Calu3 (cell line): ENCODE results near the gene AIF1L. TPM values are rescaled to one million over a fixed set of nuclear protein-coding genes. Genes with fewer than 3 reads are reported as not detected.

Experiments used
- BruUV-seq: library from RNA; stranded (reverse); fragments of 400-500 nt; replicated peaks from 2 replicates; lab custom pipeline; 2021; lab: Mats Ljungman, UMichigan
- CTCF ChIA-PET: fragments of 300-600 bp; sonication (Branson Sonifier 250); formaldehyde crosslinking; loops from one replicate; lab custom pipeline; 2022; ENCODE audit warnings: antibody characterized with exemption; lab: Charles Lee
- DNase-seq: peaks from one replicate; pipeline ENCODE4 v3.0.0; 2022
- H3K27ac Mint-ChIP-seq: one replicate; pipeline ENCODE4 v1.8.0; 2022; ENCODE audit warnings: mixed read lengths; ENCODE audit not compliant: unreplicated experiment
- H3K27me3 Mint-ChIP-seq: one replicate; pipeline ENCODE4 v1.8.0; 2022; ENCODE audit warnings: mixed read lengths; ENCODE audit not compliant: unreplicated experiment
- H3K36me3 Mint-ChIP-seq: one replicate; pipeline ENCODE4 v1.8.0; 2022; ENCODE audit warnings: mild to moderate bottlenecking, moderate library complexity, mixed read lengths; ENCODE audit not compliant: insufficient read depth, unreplicated experiment
- H3K4me1 Mint-ChIP-seq: one replicate; pipeline ENCODE4 v1.8.0; 2022; ENCODE audit warnings: mild to moderate bottlenecking, low read depth, mixed read lengths; ENCODE audit not compliant: unreplicated experiment
- H3K4me3 Mint-ChIP-seq: one replicate; pipeline ENCODE4 v1.8.0; 2022; ENCODE audit warnings: mild to moderate bottlenecking, low read depth, moderate library complexity, mixed read lengths; ENCODE audit not compliant: unreplicated experiment
- H3K9me3 Mint-ChIP-seq: one replicate; pipeline ENCODE4 v1.8.0; 2022; ENCODE audit warnings: low read depth, mixed read lengths; ENCODE audit not compliant: unreplicated experiment
- intact Hi-C: fragments of 100-400 bp; cut with micrococcal nuclease; formaldehyde crosslinking; loops from one replicate; pipeline ENCODE4 v1.10.0; 2022; ENCODE audit not compliant: unreplicated experiment
- total RNA-seq: library from RNA; stranded (reverse); gene quantifications from 2 replicates; pipeline ENCODE4 v1.2.3, GENCODE V29; 2022
- TF ChIP-seq, protein P1 (sequence below): fragments of 200-600 bp; IDR thresholded peaks from one replicate; pipeline ENCODE4 v1.8.0; 2022; ENCODE audit warnings: antibody characterized with exemption; ENCODE audit not compliant: unreplicated experiment

Gene AIF1L
- total RNA-seq, 1 experiment from 2014 or later: 27.2 TPM

DNA sequence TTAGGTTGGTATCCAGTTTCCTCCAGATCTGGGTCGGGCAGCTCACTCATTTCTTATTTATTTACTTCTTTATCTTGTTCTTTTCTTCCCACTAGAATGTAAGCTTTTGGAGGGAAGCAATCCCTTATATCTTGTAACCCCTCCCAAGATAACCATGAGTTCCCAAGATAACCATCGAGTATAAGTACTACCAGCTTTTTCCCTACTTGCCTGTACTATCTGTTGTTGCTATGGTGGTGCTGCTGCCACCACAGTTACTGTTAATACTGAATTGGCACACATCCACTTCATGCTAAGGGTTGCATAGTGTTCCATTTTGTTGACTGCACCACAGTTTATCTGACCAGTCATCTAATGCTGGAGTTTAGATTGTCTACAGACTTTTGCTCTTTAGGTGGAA lies 48.9 kb downstream of the AIF1L start:
- BruUV-seq: no TSS peak
- H3K9me3 Mint-ChIP-seq: no peaks in the 10 kb centered on the region
- H3K27me3 Mint-ChIP-seq: no peaks in the 10 kb centered on the region
- peaks cover 38% of the 10 kb centered on the region for H3K36me3 Mint-ChIP-seq
- H3K4me3 Mint-ChIP-seq: no peak overlapping the region
- no peak for DNase-seq
- intact Hi-C loops: no loop called here
- CTCF ChIA-PET: no interaction called here
- H3K4me1 Mint-ChIP-seq: no peaks in the 10 kb centered on the region
- no peak overlapping the region for H3K27ac Mint-ChIP-seq
- TF ChIP-seq, protein P1, sequence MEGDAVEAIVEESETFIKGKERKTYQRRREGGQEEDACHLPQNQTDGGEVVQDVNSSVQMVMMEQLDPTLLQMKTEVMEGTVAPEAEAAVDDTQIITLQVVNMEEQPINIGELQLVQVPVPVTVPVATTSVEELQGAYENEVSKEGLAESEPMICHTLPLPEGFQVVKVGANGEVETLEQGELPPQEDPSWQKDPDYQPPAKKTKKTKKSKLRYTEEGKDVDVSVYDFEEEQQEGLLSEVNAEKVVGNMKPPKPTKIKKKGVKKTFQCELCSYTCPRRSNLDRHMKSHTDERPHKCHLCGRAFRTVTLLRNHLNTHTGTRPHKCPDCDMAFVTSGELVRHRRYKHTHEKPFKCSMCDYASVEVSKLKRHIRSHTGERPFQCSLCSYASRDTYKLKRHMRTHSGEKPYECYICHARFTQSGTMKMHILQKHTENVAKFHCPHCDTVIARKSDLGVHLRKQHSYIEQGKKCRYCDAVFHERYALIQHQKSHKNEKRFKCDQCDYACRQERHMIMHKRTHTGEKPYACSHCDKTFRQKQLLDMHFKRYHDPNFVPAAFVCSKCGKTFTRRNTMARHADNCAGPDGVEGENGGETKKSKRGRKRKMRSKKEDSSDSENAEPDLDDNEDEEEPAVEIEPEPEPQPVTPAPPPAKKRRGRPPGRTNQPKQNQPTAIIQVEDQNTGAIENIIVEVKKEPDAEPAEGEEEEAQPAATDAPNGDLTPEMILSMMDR: no peak

DNA sequence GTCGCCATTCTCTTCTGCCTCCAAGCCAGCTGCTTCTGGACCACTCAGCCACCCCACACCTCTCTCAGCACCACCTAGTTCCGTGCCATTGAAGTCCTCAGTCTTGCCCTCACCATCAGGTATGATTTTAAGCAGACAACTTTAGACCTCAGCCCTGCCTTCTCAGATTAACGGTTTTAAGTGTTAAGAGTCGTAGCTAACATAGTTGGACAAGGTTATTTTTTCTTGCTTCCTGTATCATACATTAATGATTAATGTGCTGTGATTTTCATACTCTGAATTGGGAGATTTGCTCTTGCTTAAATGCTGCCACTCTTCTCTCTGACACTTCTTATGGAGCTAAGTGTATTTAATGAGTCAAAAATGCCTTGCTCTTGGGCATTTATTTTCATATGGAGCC lies 49.9 kb downstream of the AIF1L start:
- DNase-seq: no peak
- no peaks in the 10 kb centered on the region for H3K27me3 Mint-ChIP-seq
- CTCF ChIA-PET: interaction anchor here (0.6 kb wide), 1 partner anchor 101 kb away, joined by 3 read pairs; no protein-coding TSS in a partner anchor
- intact Hi-C loops: no loop called here
- no peaks in the 10 kb centered on the region for H3K4me1 Mint-ChIP-seq
- TF ChIP-seq, protein P1: no peak
- no TSS peak for BruUV-seq
- H3K9me3 Mint-ChIP-seq: no peaks in the 10 kb centered on the region
- no peak overlapping the region for H3K4me3 Mint-ChIP-seq
- H3K27ac Mint-ChIP-seq: no peak overlapping the region
- H3K36me3 Mint-ChIP-seq: peaks cover 34% of the 10 kb centered on the region

GRCh38 chr9:131148276-131148675 lies 51.9 kb downstream of the AIF1L start:
- intact Hi-C loops: no loop called here
- H3K4me1 Mint-ChIP-seq: no peaks in the 10 kb centered on the region
- CTCF ChIA-PET: no interaction called here
- no peak overlapping the region for H3K27ac Mint-ChIP-seq
- no peaks in the 10 kb centered on the region for H3K9me3 Mint-ChIP-seq
- no peak overlapping the region for H3K4me3 Mint-ChIP-seq
- TF ChIP-seq, protein P1: no peak
- DNase-seq: no peak
- H3K36me3 Mint-ChIP-seq: peaks cover 39% of the 10 kb centered on the region
- no TSS peak for BruUV-seq
- no peaks in the 10 kb centered on the region for H3K27me3 Mint-ChIP-seq

DNA sequence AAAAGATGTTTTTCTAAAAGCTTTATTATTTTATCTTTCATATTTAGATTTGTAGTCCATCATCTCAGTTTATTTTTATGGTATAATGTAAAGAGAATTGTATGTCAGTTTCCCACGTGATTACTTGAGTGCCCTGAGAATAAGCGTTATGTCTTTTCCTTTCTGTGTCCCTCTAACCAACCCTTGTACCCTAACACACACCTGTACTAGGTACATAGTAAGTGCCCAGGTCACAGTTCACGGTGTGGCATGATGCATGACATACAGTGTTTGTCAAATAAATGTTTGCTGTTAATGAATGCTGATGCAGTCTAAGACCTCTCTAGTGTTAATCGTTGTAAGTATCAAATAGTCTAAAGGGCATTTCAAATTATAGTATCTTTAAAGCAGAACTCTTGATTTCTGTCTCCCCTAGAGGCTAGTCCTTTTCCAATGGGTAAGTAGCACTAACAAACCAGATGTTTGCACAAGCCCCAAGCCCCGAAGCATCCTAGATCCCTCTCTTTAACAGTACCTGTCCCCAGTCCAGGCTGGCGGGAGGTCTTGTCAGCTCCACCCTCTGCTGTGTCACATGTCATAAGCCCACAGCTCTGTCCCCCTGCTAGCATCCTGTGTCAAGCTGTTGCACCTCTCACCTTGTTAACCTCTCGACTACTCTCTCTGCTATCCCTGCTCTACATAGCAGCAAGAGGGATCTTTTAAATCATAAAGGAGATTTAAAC lies 52.8 kb downstream of the AIF1L start:
- Mint-ChIP-seq H3K4me1 (no peaks in the 10 kb centered on the region), H3K27ac (no peak overlapping the region), H3K27me3 (no peaks in the 10 kb centered on the region), H3K4me3 (no peak overlapping the region), H3K36me3 (peaks cover 42% of the 10 kb centered on the region), H3K9me3 (no peaks in the 10 kb centered on the region)
- TF ChIP-seq, protein P1: no peak
- CTCF ChIA-PET: no interaction called here
- intact Hi-C loops: no loop called here
- no TSS peak for BruUV-seq
- no peak for DNase-seq
